Gastroesophageal sphincter (tissue), 3 donors: ENCODE results near the gene A1BG.

Experiments
- POLR2A ChIP-seq, 2 donors: fragments of 450-650 bp; IDR thresholded peaks; one replicate each; pipeline ENCODE4 v1.6.1; 2017; ENCODE audit warnings: antibody characterized with exemption in 2 of 2, mild to moderate bottlenecking in 2 of 2, moderate library complexity in 1 of 2
- TF ChIP-seq, protein P1 (sequence below), 4 experiments: fragments of 200-600 bp in 2 of 4; fragments of 450-650 bp in 2 of 4; sonication (generic) in 1 of 4; IDR thresholded peaks; one replicate each; pipeline ENCODE4 v1.5.1; 2017 to 2019; ENCODE audit warnings: antibody characterized with exemption in 4 of 4, mild to moderate bottlenecking in 2 of 4, moderate library complexity in 2 of 4

GRCh38 chr19:58398087-58398486, 44.8 kb upstream of the A1BG start:
- TF ChIP-seq, protein P1, sequence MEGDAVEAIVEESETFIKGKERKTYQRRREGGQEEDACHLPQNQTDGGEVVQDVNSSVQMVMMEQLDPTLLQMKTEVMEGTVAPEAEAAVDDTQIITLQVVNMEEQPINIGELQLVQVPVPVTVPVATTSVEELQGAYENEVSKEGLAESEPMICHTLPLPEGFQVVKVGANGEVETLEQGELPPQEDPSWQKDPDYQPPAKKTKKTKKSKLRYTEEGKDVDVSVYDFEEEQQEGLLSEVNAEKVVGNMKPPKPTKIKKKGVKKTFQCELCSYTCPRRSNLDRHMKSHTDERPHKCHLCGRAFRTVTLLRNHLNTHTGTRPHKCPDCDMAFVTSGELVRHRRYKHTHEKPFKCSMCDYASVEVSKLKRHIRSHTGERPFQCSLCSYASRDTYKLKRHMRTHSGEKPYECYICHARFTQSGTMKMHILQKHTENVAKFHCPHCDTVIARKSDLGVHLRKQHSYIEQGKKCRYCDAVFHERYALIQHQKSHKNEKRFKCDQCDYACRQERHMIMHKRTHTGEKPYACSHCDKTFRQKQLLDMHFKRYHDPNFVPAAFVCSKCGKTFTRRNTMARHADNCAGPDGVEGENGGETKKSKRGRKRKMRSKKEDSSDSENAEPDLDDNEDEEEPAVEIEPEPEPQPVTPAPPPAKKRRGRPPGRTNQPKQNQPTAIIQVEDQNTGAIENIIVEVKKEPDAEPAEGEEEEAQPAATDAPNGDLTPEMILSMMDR (IDR thresholded peaks at IDR 0.05): no peak
- no peak for TF ChIP-seq POLR2A (IDR thresholded peaks at IDR 0.05)
